GM21423 (cell line): ENCODE results near the gene ARAP2.

ENCODE experiments used
- ATAC-seq: cut with Tn5 transposase; IDR thresholded peaks from one replicate; pipeline ENCODE4 v1.9.1; 2021; ENCODE audit warnings: mild to moderate bottlenecking, moderate library complexity; ENCODE audit not compliant: unreplicated experiment

The ARAP2 gene

GRCh38 chr4:36137336-36137735, 107.0 kb downstream of the ARAP2 start:
- ATAC-seq: no peak

GRCh38 chr4:36133658-36134057, 110.7 kb downstream of the ARAP2 start:
- no peak for ATAC-seq

- no peak for ATAC-seq
These were observed 111.2 kb downstream of the ARAP2 start for GRCh38 chr4:36133086-36133485.

DNA sequence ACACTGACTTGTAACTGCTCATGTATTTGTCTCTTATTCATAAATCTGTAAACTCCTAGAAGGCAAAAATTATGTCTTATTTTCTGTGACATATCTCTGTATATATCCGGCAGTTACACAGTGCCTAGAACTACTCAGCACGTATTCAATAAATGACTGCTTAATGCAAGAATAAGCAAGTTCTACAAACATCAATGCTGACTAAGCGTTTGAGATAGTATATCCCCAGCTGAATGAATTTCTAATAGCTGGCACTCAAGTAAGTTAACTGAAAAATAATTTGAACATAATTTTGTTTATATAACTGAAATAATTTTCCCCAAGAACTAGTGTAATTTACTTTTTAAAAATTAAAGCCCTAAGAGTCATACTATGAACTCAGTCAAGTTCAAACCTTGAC, 113.7 kb downstream of the ARAP2 start:
- no peak for ATAC-seq

GRCh38 chr4:36128689-36129088, 115.6 kb downstream of the ARAP2 start:
- ATAC-seq: no peak

DNA sequence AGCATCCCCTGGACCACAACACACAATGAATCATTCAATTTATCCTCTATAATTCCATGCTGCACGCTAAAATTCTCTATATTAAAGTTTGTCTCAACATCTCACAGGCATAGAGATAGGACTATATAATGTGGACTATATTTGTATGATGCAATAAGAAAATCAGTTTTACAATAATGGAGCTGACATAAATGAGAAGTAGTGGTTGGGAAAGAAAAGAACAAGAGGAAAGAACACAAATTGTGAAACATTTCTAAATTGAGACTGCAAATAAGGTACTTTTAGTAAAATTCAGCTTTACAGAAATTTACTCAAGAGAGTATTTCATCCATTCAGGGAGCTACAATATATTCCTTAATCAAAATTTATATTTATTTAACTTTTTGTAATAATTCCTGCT, 120.4 kb downstream of the ARAP2 start:
- ATAC-seq: no peak

DNA sequence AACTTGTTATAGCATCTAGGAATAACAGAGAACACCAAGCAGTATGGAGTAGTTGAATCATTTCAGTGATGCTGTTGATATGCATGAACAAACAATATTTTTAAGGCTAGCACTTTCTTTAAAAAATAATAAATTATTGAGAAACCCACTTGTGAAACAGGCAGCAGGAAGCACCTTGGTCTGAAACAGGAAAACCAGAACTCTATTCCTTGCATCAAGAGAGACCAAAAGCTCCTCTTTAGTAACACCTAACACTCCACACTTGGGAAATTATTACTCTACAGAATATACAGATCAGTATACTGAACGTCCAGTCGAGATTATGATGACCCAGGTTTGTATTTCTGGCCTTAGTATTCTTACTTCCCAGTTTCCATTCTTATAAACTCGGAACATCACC, 129.0 kb downstream of the ARAP2 start:
- no peak for ATAC-seq

GRCh38 chr4:36111172-36111571, 133.1 kb downstream of the ARAP2 start:
- ATAC-seq: no peak

DNA sequence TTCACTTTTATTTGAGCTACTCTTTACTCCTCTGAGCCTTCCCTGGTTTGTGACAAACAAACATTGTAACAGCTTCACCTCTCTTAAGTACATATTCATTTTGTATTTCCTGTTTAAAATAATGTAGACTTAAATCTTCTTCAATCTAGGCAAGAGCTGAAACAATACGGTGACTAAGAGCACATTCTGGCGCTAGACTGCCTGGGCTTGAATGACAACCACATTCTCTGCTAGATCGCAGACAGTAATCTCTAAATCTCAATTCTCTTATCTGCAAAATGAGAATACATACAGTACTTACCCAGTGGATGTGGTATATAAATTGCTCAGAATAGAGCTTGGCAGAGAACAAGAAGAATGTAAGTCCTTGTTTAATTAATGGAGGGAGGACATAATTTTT, 144.8 kb downstream of the ARAP2 start:
- ATAC-seq: no peak

DNA sequence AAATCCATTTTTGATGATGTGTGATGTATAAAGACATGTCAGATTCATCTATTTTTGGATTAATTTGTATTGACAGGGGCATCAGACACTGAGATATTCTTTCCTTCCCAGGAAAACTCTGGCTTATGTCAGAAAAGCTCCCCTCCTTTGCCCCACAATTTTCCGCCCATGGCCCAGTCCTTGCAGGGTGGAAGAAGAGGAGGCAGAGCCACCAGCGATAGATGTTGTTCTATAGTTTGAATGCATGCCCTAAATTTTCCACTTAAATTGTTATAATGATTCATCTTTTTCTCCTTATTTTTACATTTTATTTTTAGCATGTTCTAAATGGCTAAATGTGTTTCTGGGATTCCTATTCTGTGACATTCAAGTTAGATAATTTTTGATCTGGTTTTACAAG, 149.3 kb downstream of the ARAP2 start:
- ATAC-seq: no peak

GRCh38 chr4:36091997-36092396, 152.3 kb downstream of the ARAP2 start:
- ATAC-seq: no peak

DNA sequence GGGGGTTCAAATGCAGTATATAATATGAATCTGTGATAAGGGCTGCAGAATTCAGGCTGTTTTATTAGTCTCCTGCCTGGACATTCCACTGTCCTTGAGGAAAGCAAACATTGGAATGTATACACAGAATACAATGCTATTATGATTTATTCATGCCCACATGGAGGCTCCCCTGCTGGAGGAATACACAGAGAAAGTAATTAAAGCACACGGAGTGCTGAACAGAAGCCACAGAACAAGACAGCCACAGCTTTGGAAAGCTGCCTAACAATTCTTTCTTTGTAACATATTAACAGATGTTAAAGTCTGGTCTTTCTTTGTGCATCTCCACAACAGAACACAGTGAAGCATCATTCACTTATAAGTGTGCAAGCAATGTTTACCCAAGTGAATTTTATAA, 155.8 kb downstream of the ARAP2 start:
- ATAC-seq: no peak

GRCh38 chr4:36086261-36086786, 158.0 kb downstream of the ARAP2 start:
- ATAC-seq: no peak

DNA sequence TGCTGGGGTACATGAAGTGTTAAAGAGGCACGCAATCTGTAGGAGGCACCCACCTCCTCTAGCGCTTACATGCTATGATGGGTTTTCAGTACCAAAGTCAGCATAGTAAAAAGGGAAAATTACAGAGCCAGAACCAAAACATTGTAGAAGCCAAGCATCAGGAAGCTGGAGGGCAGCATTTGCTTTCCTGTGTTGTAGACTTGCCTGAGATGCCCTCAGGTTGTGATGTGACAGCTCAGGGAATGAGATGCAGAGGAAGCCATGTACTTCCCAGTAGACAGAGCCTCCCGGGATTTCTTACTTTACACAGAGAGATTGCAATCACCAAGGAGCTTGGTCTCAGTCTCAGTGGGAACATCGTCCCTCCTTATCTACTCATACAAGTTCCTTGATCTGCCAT, 161.5 kb downstream of the ARAP2 start:
- no peak for ATAC-seq

DNA sequence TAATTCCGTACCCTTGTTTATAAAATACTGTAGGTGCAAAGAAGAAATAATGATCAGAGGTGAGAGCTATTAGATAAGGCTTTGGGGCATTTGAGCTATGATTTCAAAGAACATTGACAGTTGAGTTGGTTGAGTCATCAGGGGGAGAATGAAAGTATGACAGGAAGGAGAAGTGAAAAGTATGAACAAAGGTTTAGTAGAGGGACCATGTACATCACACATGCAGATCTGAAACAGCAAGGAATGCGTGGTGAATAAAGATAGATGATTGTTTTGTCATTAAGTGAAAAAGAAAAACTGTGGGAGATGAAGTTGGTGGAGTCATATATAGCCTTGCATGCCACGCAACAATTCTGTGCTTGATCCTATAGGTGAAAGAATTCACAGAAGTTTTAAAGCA, 163.1 kb downstream of the ARAP2 start:
- peak; percentile 94 for ATAC-seq

DNA sequence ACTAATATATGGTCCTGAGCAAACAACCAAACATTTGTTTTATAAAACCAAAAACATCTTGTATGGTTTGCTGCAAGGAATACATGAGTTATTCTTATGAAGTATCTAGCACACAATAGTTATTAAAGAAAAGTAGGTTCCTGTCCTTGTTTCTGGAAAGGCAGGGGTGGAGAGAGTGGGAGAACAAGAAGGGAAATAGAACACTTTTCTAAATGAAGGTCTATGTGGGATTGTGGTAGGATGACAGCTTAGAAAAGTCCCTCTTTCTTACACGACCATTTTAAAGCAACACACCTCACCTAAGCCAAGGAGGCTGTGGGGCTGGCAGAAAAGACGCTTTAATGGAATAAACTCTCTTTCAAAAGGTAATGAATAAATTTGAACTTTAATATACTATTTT, 164.6 kb downstream of the ARAP2 start:
- ATAC-seq: no peak

- no peak for ATAC-seq
These were observed 166.0 kb downstream of the ARAP2 start for GRCh38 chr4:36078319-36078718.

GRCh38 chr4:36072529-36072928, 171.8 kb downstream of the ARAP2 start:
- no peak for ATAC-seq

GRCh38 chr4:36067116-36067515, 177.2 kb downstream of the ARAP2 start:
- ATAC-seq: no peak

DNA sequence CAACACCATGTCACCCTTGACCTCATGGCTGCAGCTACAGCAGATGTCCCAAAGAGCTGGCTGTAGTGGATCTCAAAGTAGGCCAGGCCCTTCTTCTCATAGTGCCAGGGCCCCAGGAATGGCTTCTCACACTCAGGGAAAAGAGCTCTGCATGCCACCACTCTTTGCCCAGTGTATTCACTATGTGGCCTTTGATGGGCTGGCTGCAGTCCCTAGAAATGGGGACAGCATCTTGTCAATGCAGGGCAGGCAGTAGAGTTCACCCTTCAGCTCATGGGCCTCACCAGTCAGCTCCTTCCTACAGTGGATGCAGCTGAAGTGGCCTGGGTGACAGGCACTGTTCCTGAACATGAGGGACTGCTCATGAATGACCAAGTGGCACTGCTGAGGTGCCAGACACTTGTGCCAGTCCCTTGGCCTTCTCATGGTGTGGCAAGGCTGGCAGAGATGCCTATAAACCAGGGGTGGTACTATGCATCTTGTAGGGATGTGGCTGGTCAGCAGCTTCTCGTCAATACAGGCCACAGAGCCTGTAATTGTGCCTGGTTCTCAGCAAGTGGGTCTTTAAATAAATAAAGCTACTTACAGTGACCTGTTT, 178.9 kb downstream of the ARAP2 start:
- no peak for ATAC-seq

DNA sequence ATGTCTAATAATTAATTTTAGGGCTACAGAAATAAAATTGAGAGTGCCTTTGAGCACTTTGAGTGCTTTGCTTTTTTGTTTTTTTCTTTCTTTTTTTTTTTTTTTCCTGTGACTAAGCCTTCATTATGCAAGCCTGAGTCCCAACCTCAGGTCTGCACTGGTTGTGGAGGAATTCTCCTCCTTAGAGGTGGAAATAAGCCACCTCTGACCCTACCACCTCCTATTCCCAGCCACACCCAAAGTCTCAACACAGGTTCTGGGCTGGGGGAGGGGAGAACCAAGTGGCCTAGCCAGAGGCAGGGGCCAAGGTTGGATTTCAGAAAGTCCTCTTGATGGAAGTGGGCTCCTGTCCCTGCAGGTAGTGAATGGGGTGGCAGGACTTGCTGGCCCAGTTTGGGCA, 180.2 kb downstream of the ARAP2 start:
- ATAC-seq: no peak

GRCh38 chr4:36056136-36056535, 188.2 kb downstream of the ARAP2 start:
- ATAC-seq: no peak

DNA sequence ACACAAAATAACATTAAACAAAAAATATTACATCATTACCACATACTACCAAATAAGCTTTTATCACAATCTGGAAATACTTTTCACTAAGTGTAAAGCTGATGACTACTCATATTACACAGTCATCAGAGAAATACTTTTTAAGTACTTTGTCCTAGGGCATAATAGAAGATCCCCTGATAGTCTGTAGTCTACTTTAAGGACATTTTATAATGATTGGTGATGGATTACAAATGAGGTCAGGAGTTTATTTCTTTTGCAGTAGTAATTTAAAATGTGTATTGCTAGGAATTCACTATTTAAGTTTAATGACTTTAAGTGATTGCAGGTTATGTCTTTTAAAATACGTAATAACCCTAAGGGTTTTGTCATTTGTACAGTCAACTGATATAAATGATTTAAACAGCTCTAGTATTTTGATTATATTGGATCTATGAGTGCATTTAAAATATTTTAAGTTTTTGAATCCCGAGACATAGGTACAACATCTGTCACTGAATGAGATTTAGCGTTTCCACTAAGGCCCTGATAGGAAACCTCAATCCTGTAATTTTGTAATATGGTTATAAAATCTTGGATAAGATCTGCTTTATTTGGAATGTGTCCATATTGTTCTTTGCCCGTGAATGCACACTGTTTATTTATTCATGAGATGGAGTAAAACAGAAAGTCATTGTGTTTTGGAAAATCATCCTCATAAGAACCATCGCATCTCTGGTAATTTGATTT, 189.5 kb downstream of the ARAP2 start:
- no peak for ATAC-seq
